Panc1 (cell line): ENCODE results near the gene KCNQ2. TPM values are rescaled to one million over a fixed set of nuclear protein-coding genes. Genes with fewer than 3 reads are reported as not detected.

Experiments used
- ATAC-seq: fragments of 200-7000 bp; cut with Tn5 transposase; 2 replicates; pipeline ENCODE4 v1.9.1; 2020; ENCODE audit warnings: mild to moderate bottlenecking, moderate library complexity
- BruUV-seq: library from RNA; stranded (reverse); fragments of 400-500 nt; replicated peaks from 2 replicates; lab custom pipeline; 2021; lab: Mats Ljungman, UMichigan
- CTCF ChIA-PET: fragments of 300-600 bp; sonication (Branson Sonifier 250); formaldehyde crosslinking; loops from one replicate; lab custom pipeline; 2022; ENCODE audit warnings: antibody characterized with exemption; lab: Charles Lee
- POLR2A ChIA-PET: fragments of 300-600 bp; sonication (Branson Sonifier 250); formaldehyde crosslinking; loops from one replicate; lab custom pipeline; 2022; ENCODE audit warnings: antibody characterized with exemption; lab: Charles Lee
- DNase-seq: peaks from one replicate; pipeline ENCODE4 v3.0.0-alpha.2; 2010; ENCODE audit warnings: low read depth, low spot score
- H3K27ac ChIP-seq: 2 replicates; pipeline ENCODE4 v1.5.1; 2011; ENCODE audit warnings: mild to moderate bottlenecking, low read length, inconsistent platforms
- H3K27me3 ChIP-seq: fragments of 200-500 bp; sonication (Bioruptor generic); 2 replicates; pipeline ENCODE4 v1.6.0; 2014; ENCODE audit warnings: low read length, inconsistent platforms; ENCODE audit not compliant: control insufficient read depth, insufficient read depth
- H3K36me3 ChIP-seq: fragments of 200-500 bp; sonication (Bioruptor generic); 2 replicates; pipeline ENCODE4 v1.5.1; 2014; ENCODE audit warnings: inconsistent platforms, mild to moderate bottlenecking, low read length, moderate library complexity; ENCODE audit not compliant: control insufficient read depth, insufficient read depth
- H3K4me1 ChIP-seq: 2 replicates; pipeline ENCODE4 v1.5.1; 2011; ENCODE audit warnings: inconsistent platforms, mild to moderate bottlenecking, low read length, moderate library complexity; ENCODE audit not compliant: control insufficient read depth, insufficient read depth
- H3K4me3 ChIP-seq, 2 experiments: 2 replicates each; pipeline ENCODE4 v1.5.1; 2011 to 2012; ENCODE audit warnings: low read depth in 2 of 2, low read length in 2 of 2, mild to moderate bottlenecking in 2 of 2, inconsistent platforms in 1 of 2, moderate library complexity in 1 of 2
- H3K9me3 ChIP-seq: fragments of 200-500 bp; sonication (Bioruptor generic); 2 replicates; pipeline ENCODE4 v1.5.1; 2014; ENCODE audit warnings: low read depth, mild to moderate bottlenecking, inconsistent platforms, low read length, moderate library complexity; ENCODE audit not compliant: control insufficient read depth, insufficient read depth
- POLR2AphosphoS5 ChIP-seq: IDR thresholded peaks from 2 replicates; pipeline ENCODE4 v1.6.1; 2012; ENCODE audit warnings: mild to moderate bottlenecking, low read depth, low read length, moderate library complexity
- SIN3A ChIP-seq: IDR thresholded peaks from 2 replicates; pipeline ENCODE4 v1.6.1; 2012; ENCODE audit warnings: low read depth, mild to moderate bottlenecking, low read length, moderate library complexity, borderline replicate concordance; ENCODE audit not compliant: insufficient read depth
- TCF7L2 ChIP-seq: IDR thresholded peaks from 2 replicates; pipeline ENCODE4 v1.6.1; 2011; ENCODE audit warnings: mild to moderate bottlenecking, low read depth, low read length, inconsistent platforms
- in situ Hi-C: cut with HindIII; loops from 2 replicates; pipeline ENCODE4 v1.10.0; 2016; ENCODE audit warnings: low sequenced_read_pairs, low pct_unique_long_range_greater_than_20kb
- intact Hi-C: fragments of 100-400 bp; cut with micrococcal nuclease; formaldehyde crosslinking; loops from one replicate; pipeline ENCODE4 v1.10.0; 2022; ENCODE audit not compliant: unreplicated experiment
- total RNA-seq: library from RNA; stranded (reverse); gene quantifications from one replicate; pipeline ENCODE4 v1.2.1, GENCODE V29; 2021; ENCODE audit not compliant: unreplicated experiment
- TF ChIP-seq, protein P1 (sequence below): fragments of 450-650 bp; IDR thresholded peaks from 2 replicates; pipeline ENCODE4 v1.5.1; 2017; ENCODE audit warnings: mild to moderate bottlenecking
- TF ChIP-seq, protein P2 (sequence below), 2 experiments: IDR thresholded peaks; 2 replicates each; pipeline ENCODE4 v1.6.1; 2011 to 2012; ENCODE audit warnings: low read depth in 2 of 2, control low read depth in 1 of 2, low read length in 1 of 2, mild to moderate bottlenecking in 1 of 2, moderate library complexity in 1 of 2; ENCODE audit not compliant: insufficient read depth in 1 of 2

Gene KCNQ2
- total RNA-seq, 1 experiment from 2014 or later: 19.4 TPM

DNA sequence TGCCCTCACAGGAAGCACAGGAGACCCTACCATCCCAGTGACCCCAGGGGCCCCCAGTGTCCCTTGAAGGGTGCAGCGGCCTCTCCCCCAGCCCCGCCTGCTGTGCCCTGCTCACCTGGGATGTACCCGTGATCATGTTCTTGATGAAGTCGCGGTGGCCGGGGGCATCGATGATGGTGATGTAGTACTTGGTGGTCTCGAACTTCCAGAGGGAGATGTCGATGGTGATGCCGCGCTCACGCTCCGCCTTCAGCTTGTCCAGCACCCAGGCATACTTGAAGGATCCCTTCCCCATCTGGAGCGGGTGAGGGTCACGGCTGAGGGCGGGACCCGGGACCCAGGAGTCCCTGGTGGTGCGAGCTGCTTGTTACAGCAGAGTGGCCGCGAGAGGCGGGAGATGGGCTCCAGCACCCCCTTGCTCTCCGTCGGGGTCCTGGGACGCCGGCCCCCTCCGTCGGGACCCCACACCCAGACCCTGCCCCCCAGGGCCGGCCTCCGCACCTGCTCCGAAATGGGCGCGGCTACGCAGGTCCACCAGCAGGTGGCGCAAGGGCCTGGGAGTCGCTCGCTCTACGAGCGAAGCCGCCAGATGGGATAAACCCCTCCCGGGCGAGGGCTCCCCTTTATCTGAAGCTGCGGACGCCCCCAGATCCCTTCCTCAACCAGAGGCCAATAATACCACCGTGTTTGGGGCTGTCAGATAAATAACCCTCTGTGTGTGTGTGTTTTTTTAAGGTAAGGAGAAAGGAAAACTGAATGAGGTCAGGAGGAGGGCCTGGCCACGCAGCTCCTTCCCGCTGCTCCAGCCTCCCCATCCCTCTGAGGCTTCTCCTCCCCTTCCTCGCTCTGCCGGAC is 23.5 kb upstream of the KCNQ2 start:
- Histone ChIP-seq H3K4me1 (peaks cover 16% of the 10 kb centered on the region), H3K36me3 (no peaks in the 10 kb centered on the region; the same call in 1 of the 2 replicates), H3K27me3 (no peaks in the 10 kb centered on the region), H3K4me3 (peak overlapping the region; percentile 17 to 68; a peak in 3 of 4 replicates), H3K9me3 (no peaks in the 10 kb centered on the region), H3K27ac (peak overlapping the region; percentile 66)
- DNase-seq (no peak), ATAC-seq (peak; percentile 66)
- in situ Hi-C loops (no loop called here), intact Hi-C loops (no loop called here)
- CTCF ChIA-PET: interaction anchor here (0.5 to 1.2 kb wide), 3 partner anchors 21 to 51 kb away, joined by 3 to 7 read pairs (median 4); no protein-coding TSS in a partner anchor
- BruUV-seq: no TSS peak
- TF ChIP-seq TCF7L2 (no peak), POLR2AphosphoS5 (no peak)
- TF ChIP-seq, protein P1, sequence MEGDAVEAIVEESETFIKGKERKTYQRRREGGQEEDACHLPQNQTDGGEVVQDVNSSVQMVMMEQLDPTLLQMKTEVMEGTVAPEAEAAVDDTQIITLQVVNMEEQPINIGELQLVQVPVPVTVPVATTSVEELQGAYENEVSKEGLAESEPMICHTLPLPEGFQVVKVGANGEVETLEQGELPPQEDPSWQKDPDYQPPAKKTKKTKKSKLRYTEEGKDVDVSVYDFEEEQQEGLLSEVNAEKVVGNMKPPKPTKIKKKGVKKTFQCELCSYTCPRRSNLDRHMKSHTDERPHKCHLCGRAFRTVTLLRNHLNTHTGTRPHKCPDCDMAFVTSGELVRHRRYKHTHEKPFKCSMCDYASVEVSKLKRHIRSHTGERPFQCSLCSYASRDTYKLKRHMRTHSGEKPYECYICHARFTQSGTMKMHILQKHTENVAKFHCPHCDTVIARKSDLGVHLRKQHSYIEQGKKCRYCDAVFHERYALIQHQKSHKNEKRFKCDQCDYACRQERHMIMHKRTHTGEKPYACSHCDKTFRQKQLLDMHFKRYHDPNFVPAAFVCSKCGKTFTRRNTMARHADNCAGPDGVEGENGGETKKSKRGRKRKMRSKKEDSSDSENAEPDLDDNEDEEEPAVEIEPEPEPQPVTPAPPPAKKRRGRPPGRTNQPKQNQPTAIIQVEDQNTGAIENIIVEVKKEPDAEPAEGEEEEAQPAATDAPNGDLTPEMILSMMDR: peak; percentile 98
- POLR2A ChIA-PET: no interaction called here

DNA sequence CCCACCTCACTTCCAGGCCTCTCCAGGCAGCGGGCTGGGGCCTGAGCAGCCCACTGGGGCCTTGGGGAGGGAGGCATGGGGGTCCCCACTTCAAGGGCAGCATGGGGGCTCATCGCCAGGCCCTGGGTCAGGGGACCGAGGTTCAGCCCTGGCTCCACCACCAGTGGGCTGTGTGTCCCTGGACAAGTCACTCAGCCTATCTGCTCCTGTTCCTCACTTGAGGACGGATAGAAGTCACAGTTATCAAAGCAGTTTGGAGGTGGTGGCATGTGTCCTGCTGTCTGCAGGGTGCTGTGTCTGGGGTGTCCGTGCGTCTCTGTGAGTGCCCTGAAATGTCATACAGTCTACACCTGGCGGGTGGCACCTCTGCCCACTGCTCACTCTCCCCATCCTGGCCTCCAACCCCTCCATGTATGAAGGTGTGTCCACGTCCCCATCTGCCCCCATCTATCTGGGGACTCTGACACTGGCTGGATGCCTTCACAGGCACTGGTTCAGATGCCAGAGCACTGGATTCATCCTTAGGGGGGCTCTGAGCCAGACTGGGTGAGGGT is 22.8 kb upstream of the KCNQ2 start:
- Histone ChIP-seq H3K4me1 (peaks cover 16% of the 10 kb centered on the region), H3K9me3 (no peaks in the 10 kb centered on the region), H3K27me3 (no peaks in the 10 kb centered on the region), H3K36me3 (no peaks in the 10 kb centered on the region; the same call in 1 of the 2 replicates), H3K4me3 (no peak overlapping the region), H3K27ac (no peak overlapping the region)
- intact Hi-C loops (no loop called here), in situ Hi-C loops (no loop called here)
- ChIA-PET POLR2A (no interaction called here), CTCF (no interaction called here)
- DNase-seq: no peak
- no TSS peak for BruUV-seq
- TF ChIP-seq, protein P1: no peak
- TF ChIP-seq, protein P2, sequence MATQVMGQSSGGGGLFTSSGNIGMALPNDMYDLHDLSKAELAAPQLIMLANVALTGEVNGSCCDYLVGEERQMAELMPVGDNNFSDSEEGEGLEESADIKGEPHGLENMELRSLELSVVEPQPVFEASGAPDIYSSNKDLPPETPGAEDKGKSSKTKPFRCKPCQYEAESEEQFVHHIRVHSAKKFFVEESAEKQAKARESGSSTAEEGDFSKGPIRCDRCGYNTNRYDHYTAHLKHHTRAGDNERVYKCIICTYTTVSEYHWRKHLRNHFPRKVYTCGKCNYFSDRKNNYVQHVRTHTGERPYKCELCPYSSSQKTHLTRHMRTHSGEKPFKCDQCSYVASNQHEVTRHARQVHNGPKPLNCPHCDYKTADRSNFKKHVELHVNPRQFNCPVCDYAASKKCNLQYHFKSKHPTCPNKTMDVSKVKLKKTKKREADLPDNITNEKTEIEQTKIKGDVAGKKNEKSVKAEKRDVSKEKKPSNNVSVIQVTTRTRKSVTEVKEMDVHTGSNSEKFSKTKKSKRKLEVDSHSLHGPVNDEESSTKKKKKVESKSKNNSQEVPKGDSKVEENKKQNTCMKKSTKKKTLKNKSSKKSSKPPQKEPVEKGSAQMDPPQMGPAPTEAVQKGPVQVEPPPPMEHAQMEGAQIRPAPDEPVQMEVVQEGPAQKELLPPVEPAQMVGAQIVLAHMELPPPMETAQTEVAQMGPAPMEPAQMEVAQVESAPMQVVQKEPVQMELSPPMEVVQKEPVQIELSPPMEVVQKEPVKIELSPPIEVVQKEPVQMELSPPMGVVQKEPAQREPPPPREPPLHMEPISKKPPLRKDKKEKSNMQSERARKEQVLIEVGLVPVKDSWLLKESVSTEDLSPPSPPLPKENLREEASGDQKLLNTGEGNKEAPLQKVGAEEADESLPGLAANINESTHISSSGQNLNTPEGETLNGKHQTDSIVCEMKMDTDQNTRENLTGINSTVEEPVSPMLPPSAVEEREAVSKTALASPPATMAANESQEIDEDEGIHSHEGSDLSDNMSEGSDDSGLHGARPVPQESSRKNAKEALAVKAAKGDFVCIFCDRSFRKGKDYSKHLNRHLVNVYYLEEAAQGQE (IDR thresholded peaks at IDR 0.05; ENCODE audit: insufficient read depth in 1 of 2, low read depth in 2 of 2, low read length in 1 of 2): no peak
- TF ChIP-seq SIN3A: no peak
- TF ChIP-seq TCF7L2: no peak
- TF ChIP-seq POLR2AphosphoS5: no peak
- no peak for ATAC-seq
